ENCODE measurements around the gene ELAVL3.

GRCh38 chr19:11457831-11458230 lies 23.0 kb downstream of the ELAVL3 start:
- TF ChIP-seq POLR2A (IDR thresholded peaks at IDR 0.05; ENCODE audit: low read length) = no peak
- no peak for TF ChIP-seq GATA1 (IDR thresholded peaks at IDR 0.05; ENCODE audit: low read depth, low read length)
